ENCODE measurements around the gene KREMEN1.

DNA sequence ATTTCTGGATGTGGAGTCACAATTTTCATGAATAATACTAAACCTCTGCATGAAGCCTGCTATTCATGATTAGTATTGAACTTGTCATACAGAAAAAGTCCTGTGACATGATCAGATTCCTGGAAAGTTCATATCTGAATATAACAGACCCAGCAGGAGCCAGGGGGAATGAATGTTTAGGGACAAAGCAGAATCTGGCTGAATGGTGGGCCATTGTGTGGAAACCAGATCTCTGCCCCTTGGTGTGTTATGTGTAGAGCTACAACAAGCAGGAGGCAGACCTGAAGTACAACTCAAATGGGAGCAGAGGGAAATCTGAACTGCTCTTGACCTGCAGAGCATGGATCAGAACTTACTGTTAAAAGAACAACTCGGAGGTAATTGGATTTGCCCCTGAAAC is 30.3 kb downstream of the KREMEN1 start:
- TF ChIP-seq, protein P1, sequence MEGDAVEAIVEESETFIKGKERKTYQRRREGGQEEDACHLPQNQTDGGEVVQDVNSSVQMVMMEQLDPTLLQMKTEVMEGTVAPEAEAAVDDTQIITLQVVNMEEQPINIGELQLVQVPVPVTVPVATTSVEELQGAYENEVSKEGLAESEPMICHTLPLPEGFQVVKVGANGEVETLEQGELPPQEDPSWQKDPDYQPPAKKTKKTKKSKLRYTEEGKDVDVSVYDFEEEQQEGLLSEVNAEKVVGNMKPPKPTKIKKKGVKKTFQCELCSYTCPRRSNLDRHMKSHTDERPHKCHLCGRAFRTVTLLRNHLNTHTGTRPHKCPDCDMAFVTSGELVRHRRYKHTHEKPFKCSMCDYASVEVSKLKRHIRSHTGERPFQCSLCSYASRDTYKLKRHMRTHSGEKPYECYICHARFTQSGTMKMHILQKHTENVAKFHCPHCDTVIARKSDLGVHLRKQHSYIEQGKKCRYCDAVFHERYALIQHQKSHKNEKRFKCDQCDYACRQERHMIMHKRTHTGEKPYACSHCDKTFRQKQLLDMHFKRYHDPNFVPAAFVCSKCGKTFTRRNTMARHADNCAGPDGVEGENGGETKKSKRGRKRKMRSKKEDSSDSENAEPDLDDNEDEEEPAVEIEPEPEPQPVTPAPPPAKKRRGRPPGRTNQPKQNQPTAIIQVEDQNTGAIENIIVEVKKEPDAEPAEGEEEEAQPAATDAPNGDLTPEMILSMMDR (IDR thresholded peaks at IDR 0.05) = no peak
- TF ChIP-seq TCF7L2 (IDR thresholded peaks at IDR 0.05; ENCODE audit: low read depth, low read length) = no peak
- TF ChIP-seq POLR2AphosphoS5 (IDR thresholded peaks at IDR 0.05; ENCODE audit: low read depth, low read length) = no peak
